Ishikawa (cell line): ENCODE results near the gene THEM4.
A peak's percentile ranks its signal among the peaks of the same experiment; 100 is the strongest.

ENCODE experiments used
- CEBPB ChIP-seq: IDR thresholded peaks from 2 replicates; pipeline ENCODE4 v1.6.1; 2012
- CREB1 ChIP-seq: IDR thresholded peaks from 2 replicates; pipeline ENCODE4 v1.6.1; 2012; ENCODE audit warnings: low read depth
- EGR1 ChIP-seq: IDR thresholded peaks from 2 replicates; pipeline ENCODE4 v1.6.1; 2012
- EP300 ChIP-seq: IDR thresholded peaks from 2 replicates; pipeline ENCODE4 v1.6.1; 2012; ENCODE audit warnings: borderline replicate concordance
- FOXM1 ChIP-seq: IDR thresholded peaks from 2 replicates; pipeline ENCODE4 v1.6.1; 2012; ENCODE audit warnings: low read depth, borderline replicate concordance
- NFIC ChIP-seq: IDR thresholded peaks from 2 replicates; pipeline ENCODE4 v1.6.1; 2012
- RAD21 ChIP-seq: IDR thresholded peaks from 2 replicates; pipeline ENCODE4 v1.6.1; 2012; ENCODE audit warnings: low read depth
- TAF1 ChIP-seq: IDR thresholded peaks from 2 replicates; pipeline ENCODE4 v1.6.1; 2012; ENCODE audit warnings: low read depth, mild to moderate bottlenecking
- TCF12 ChIP-seq: IDR thresholded peaks from 2 replicates; pipeline ENCODE4 v1.6.1; 2012; ENCODE audit warnings: low read depth
- TEAD4 ChIP-seq: IDR thresholded peaks from 2 replicates; pipeline ENCODE4 v1.6.1; 2012
- YY1 ChIP-seq: IDR thresholded peaks from 2 replicates; pipeline ENCODE4 v1.6.1; 2012; ENCODE audit warnings: low read depth
- ZBTB7A ChIP-seq: IDR thresholded peaks from 2 replicates; pipeline ENCODE4 v1.6.1; 2012; ENCODE audit warnings: low read depth
- TF ChIP-seq, protein P1 (sequence below): IDR thresholded peaks from 2 replicates; pipeline ENCODE4 v1.6.1; 2012; ENCODE audit warnings: low read depth, mild to moderate bottlenecking
- TF ChIP-seq, protein P2 (sequence below): IDR thresholded peaks from 2 replicates; pipeline ENCODE4 v1.6.1; 2012
- TF ChIP-seq, protein P3 (sequence below): IDR thresholded peaks from 2 replicates; pipeline ENCODE4 v1.6.1; 2012

Gene THEM4

DNA sequence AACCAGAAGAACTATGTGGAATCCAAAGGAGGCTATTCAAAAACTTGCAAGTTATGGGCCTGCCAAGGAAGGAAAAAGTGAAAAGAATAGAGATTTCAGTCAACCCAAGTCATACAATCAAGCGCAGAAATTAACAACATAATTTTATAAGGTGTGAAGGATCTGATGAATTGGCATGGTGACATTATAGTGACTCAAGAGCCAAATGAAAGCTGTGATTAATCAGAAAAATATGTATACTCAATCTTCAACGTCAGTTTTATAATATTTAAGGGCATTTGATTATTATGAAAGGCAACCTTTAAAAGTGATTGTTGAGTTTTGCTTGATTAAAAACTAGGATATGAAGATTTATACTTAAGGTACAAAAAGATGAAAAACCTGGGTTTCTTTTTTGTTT, 37.8 kb upstream of the THEM4 start:
- TF ChIP-seq TCF12 (no peak), TEAD4 (no peak), ZBTB7A (no peak), RAD21 (no peak), CEBPB (no peak), EP300 (no peak), NFIC (no peak), CREB1 (no peak), EGR1 (no peak), TAF1 (no peak)
- TF ChIP-seq, protein P1, sequence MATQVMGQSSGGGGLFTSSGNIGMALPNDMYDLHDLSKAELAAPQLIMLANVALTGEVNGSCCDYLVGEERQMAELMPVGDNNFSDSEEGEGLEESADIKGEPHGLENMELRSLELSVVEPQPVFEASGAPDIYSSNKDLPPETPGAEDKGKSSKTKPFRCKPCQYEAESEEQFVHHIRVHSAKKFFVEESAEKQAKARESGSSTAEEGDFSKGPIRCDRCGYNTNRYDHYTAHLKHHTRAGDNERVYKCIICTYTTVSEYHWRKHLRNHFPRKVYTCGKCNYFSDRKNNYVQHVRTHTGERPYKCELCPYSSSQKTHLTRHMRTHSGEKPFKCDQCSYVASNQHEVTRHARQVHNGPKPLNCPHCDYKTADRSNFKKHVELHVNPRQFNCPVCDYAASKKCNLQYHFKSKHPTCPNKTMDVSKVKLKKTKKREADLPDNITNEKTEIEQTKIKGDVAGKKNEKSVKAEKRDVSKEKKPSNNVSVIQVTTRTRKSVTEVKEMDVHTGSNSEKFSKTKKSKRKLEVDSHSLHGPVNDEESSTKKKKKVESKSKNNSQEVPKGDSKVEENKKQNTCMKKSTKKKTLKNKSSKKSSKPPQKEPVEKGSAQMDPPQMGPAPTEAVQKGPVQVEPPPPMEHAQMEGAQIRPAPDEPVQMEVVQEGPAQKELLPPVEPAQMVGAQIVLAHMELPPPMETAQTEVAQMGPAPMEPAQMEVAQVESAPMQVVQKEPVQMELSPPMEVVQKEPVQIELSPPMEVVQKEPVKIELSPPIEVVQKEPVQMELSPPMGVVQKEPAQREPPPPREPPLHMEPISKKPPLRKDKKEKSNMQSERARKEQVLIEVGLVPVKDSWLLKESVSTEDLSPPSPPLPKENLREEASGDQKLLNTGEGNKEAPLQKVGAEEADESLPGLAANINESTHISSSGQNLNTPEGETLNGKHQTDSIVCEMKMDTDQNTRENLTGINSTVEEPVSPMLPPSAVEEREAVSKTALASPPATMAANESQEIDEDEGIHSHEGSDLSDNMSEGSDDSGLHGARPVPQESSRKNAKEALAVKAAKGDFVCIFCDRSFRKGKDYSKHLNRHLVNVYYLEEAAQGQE = no peak
- TF ChIP-seq, protein P2, sequence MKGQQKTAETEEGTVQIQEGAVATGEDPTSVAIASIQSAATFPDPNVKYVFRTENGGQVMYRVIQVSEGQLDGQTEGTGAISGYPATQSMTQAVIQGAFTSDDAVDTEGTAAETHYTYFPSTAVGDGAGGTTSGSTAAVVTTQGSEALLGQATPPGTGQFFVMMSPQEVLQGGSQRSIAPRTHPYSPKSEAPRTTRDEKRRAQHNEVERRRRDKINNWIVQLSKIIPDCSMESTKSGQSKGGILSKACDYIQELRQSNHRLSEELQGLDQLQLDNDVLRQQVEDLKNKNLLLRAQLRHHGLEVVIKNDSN = no peak
- TF ChIP-seq, protein P3, sequence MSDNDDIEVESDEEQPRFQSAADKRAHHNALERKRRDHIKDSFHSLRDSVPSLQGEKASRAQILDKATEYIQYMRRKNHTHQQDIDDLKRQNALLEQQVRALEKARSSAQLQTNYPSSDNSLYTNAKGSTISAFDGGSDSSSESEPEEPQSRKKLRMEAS = no peak

DNA sequence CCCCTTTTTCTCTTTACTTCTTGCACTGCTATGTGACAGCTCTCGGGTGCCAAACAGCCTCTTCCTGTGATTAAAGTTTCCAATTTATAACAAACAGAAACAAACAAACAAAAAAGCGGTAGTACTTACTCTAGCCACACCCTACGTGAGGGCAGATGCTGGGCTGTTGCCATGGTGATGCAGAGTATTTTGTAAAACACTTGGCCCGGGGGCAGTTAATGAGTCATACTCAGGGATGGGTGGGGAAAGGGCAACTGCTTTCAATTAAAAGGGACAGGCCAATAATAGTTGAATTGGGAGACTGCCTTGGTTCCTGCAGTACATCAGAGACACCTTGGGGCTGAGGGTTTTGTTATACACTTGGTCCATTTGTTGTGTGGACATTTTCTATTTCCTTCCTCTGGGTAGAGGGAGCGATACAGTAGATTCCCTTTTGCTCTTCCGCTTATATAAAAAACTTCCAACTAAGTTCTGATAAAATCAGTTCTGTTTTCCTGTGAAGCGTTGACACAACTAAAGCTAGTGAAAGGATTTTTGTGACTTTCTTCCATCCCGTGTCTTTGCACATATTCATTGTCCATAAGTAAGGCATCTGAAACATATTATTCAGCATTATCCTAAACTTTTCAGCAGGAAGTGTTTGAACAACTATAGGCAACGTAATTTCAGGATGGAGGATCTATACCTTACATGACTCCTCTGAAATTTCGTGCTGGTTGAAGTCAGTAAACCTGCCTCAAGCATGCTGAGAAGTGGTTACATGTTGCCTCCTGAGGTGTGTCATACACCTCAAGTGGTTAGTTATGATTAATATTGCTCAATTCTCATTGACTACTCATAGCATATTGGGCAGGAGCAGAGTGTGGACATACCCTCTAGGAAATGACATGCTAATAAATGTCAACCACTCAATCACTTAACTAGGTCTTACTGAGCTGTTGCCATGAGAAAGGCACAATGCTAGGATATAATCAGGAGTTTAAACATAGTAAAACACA, 36.7 kb upstream of the THEM4 start:
- TF ChIP-seq CEBPB (0 out of 2 replicates have a peak, but pooled peaks have one; percentile 15), EP300 (peak; percentile 41; the same call in 1 of the 2 replicates), TAF1 (no peak)
- TF ChIP-seq, protein P3 = peak; percentile 9; the same call in 1 of the 2 replicates

DNA sequence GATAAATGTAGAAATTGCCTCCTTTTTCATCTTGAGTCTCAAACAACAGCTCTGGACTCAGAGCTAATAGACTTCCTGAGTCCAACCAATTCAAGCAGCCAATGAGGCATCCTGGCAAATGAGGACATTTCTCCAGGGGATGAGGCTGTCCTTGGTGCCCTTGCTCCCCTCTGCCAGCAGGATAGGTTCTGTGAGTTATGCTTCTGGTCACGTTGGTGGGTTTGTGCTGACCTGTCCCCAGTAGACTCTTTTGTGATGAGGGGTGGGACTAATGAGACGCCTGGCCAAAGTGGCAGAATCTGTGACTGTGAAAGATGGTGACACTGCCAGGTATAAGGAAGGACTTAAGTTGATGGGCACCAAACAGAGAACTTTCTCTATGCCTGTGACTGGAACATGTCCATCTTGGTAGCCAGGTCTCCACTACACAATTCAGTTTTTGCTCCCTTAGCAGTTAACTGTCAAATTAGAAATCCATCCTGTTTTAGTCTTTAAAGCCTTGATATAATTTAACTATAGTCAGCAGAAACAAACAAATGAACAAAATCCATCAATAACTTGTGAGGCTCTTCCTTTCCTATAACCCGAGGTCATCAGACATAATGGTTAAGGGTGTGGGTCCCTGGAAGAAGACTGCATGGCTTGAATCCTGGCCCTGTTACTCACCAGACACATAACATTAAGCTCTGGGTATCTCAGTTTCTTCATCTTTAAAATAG, 35.7 kb upstream of the THEM4 start:
- no peak for TF ChIP-seq TEAD4
- TF ChIP-seq EP300 = no peak
- TF ChIP-seq YY1 = no peak
- TF ChIP-seq, protein P3 = no peak
- TF ChIP-seq CEBPB = no peak
- no peak for TF ChIP-seq EGR1
- TF ChIP-seq TAF1 = no peak
- TF ChIP-seq, protein P1 = no peak
- no peak for TF ChIP-seq NFIC
- no peak for TF ChIP-seq ZBTB7A
- TF ChIP-seq RAD21 = no peak
- TF ChIP-seq TCF12 = no peak
- TF ChIP-seq CREB1 = no peak
- TF ChIP-seq FOXM1 = no peak
- TF ChIP-seq, protein P2 = no peak

DNA sequence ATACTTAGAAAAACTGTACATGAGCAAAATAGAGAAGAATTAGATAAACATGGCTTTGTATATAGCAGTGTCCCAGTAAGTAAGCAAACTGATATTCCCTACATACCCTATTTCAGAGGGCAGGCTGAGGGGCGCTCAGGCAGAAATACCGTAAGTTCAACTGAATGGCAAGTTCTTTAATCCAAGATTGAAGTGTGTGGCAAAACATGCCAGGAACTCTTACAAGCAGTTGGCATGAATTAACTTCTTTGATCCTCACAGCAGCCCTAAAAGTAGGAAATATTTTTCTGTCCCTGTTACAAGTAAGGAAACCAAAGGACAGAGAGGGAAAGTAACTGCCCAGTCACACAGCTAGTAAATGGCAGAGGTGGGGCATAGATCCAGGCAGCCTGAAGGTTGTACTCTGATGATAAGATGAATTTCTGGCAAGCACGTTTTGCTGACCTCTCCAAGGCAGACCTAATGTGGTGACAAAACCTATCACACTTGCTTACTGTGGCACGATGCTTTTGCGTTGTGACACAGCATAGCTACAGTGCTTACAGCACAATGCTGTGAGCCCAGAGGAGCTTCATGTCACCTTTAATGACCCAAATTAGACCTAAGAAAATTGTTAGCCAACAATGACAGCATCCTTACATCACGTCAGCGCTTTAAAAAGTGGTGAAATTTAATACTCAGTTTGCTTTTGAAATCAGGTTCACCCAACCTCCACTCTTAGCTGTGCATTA, 35.0 kb upstream of the THEM4 start:
- TF ChIP-seq EGR1 (no peak), ZBTB7A (no peak), YY1 (no peak), TCF12 (no peak), CREB1 (no peak)
- TF ChIP-seq, protein P3 = no peak; the same call in 1 of the 2 replicates
